Fibroblast of pulmonary artery (primary cell): ENCODE data around the gene CBLB.

Source experiments
- DNase-seq: peaks from one replicate; pipeline ENCODE4 v3.0.0-alpha.2; 2010; ENCODE audit warnings: low read depth
- H3K4me3 ChIP-seq: replicated peaks from 2 replicates; pipeline ENCODE4 v1.5.1; 2011; ENCODE audit warnings: low read depth, mild to moderate bottlenecking, control low read depth, low read length, moderate library complexity
- CTCF ChIP-seq: IDR thresholded peaks from 2 replicates; pipeline ENCODE4 v1.5.1; 2011; ENCODE audit warnings: mild to moderate bottlenecking, control low read depth, low read length, inconsistent platforms; ENCODE audit errors: missing control alignments

Gene CBLB

GRCh38 chr3:105700575-105700974 lies 168.2 kb downstream of the CBLB start:
- DNase-seq: no peak
- H3K4me3 ChIP-seq: no peak overlapping the region
- TF ChIP-seq CTCF: no peak

GRCh38 chr3:105691633-105692032 lies 177.2 kb downstream of the CBLB start:
- no peak for TF ChIP-seq CTCF
- DNase-seq: peak; percentile 32
- no peak overlapping the region for H3K4me3 ChIP-seq

- TF ChIP-seq CTCF: no peak
- no peak overlapping the region for H3K4me3 ChIP-seq
- no peak for DNase-seq
Measured at GRCh38 chr3:105691053-105691452, 177.8 kb downstream of the CBLB start.

- no peak for TF ChIP-seq CTCF
- peak; percentile 11 for DNase-seq
- no peak overlapping the region for H3K4me3 ChIP-seq
Measured at GRCh38 chr3:105688821-105689220, 180.0 kb downstream of the CBLB start.

DNA sequence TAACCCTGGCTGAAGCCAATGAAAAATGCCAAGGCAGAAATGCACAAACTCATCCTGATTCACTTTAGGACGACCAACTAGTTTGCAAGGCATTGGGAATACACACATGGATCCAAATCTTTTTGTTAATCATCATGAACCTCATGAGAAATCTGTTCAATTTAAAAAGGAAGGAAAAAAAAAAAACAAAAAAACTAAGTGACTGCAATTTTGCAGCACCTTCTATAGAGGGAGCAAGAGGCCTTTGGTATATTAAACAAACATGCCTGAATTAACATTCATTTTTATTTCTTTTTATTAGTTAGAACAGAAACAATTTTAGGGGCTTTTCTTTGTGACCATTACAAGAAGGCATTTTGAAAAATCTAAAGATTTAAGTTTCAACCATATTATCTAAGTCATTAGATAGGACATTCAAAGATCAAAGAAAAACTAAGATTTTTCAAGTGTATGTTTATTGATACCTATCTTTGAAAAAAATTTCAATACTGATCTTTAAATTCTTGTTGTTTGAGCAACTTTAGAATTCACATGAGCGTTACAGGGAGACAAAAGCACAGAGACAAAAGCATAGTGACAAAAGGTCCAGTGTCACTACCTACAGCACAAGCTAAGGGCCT lies 182.4 kb downstream of the CBLB start:
- H3K4me3 ChIP-seq: no peak overlapping the region
- DNase-seq: peak; percentile 62
- TF ChIP-seq CTCF: peak; percentile 80

- DNase-seq: no peak
- TF ChIP-seq CTCF: no peak
- H3K4me3 ChIP-seq: no peak overlapping the region
Measured at GRCh38 chr3:105679951-105680350, 188.9 kb downstream of the CBLB start.

- no peak overlapping the region for H3K4me3 ChIP-seq
- no peak for TF ChIP-seq CTCF
- no peak for DNase-seq
Measured at GRCh38 chr3:105678017-105678416, 190.8 kb downstream of the CBLB start.
